T-cell (primary cell): ENCODE results near the gene CSK. TPM values are rescaled to one million over a fixed set of nuclear protein-coding genes. Genes with fewer than 3 reads are reported as not detected.

Experiments
- ATAC-seq, 4 experiments: fragments of 200-7000 bp in 3 of 4; fragments of 150-1000 bp in 1 of 4; cut with Tn5 transposase; replicated peaks in 1 of 4; 1 replicate in 3 of 4; 2 replicates in 1 of 4; pipeline ENCODE4 v1.10.0; 2021; ENCODE audit warnings: moderate library complexity in 3 of 4, mild to moderate bottlenecking in 2 of 4, moderate number of reproducible peaks in 1 of 4
- CTCF ChIA-PET, 2 donors: fragments of 300-600 bp; sonication (Branson Sonifier 250); formaldehyde crosslinking; loops; one replicate each; lab custom pipeline; 2022; ENCODE audit warnings: antibody characterized with exemption in 2 of 2; lab: Charles Lee
- POLR2A ChIA-PET, 2 donors: fragments of 300-600 bp; sonication (Branson Sonifier 250); formaldehyde crosslinking; loops; one replicate each; lab custom pipeline; 2022; ENCODE audit warnings: antibody characterized with exemption in 2 of 2; lab: Charles Lee
- DNase-seq, 35 experiments: peaks; one replicate each; pipeline versions ENCODE4 v3.0.0 to v3.0.0-alpha.2; 2013 to 2023
- H3K27ac ChIP-seq: one replicate; pipeline ENCODE4 v1.5.1; 2013; ENCODE audit warnings: low read length
- H3K27me3 ChIP-seq, 2 experiments: replicated peaks in 1 of 2; 1 replicate in 1 of 2; 2 replicates in 1 of 2; pipeline versions ENCODE4 v1.6.1 to v1.7.0; 2013; ENCODE audit warnings: low read length in 1 of 2, mixed read lengths in 1 of 2; ENCODE audit not compliant: control insufficient read depth in 2 of 2, insufficient read depth in 2 of 2; ENCODE audit errors: extremely low read depth in 1 of 2
- H3K36me3 ChIP-seq, 2 donors: 1 replicate in 1 of 2; 2 replicates in 1 of 2; pipeline versions ENCODE4 v1.6.1 to v1.7.0; 2013; ENCODE audit warnings: low read length in 1 of 2; ENCODE audit not compliant: control insufficient read depth in 2 of 2, insufficient read depth in 1 of 2; ENCODE audit errors: extremely low read depth in 1 of 2
- H3K4me1 ChIP-seq, 2 experiments: 1 replicate in 1 of 2; 2 replicates in 1 of 2; pipeline versions ENCODE4 v1.6.1 to v1.7.0; 2013; ENCODE audit warnings: low read length in 2 of 2, mixed read lengths in 1 of 2; ENCODE audit not compliant: insufficient read depth in 2 of 2, control insufficient read depth in 1 of 2; ENCODE audit errors: extremely low read depth in 1 of 2
- H3K4me3 ChIP-seq, 2 donors: 1 replicate in 1 of 2; 2 replicates in 1 of 2; pipeline versions ENCODE4 v1.5.1 to v1.7.0; 2013; ENCODE audit warnings: mild to moderate bottlenecking in 2 of 2, low read length in 1 of 2, moderate library complexity in 1 of 2; ENCODE audit not compliant: control insufficient read depth in 1 of 2; ENCODE audit errors: extremely low read depth in 1 of 2
- H3K9me3 ChIP-seq: 2 replicates; pipeline ENCODE4 v1.7.0; 2013
- H3K27ac Mint-ChIP-seq, 2 donors: one replicate each; pipeline ENCODE4 v1.8.0; 2020 to 2021; ENCODE audit warnings: mild to moderate bottlenecking in 2 of 2, mixed read lengths in 2 of 2
- H3K27me3 Mint-ChIP-seq, 2 donors: one replicate each; pipeline ENCODE4 v1.8.0; 2021 to 2022; ENCODE audit warnings: mixed read lengths in 2 of 2
- H3K36me3 Mint-ChIP-seq: one replicate; pipeline ENCODE4 v1.8.0; 2021; ENCODE audit warnings: mixed read lengths
- H3K4me1 Mint-ChIP-seq, 3 donors: one replicate each; pipeline ENCODE4 v1.8.0; 2020 to 2022; ENCODE audit warnings: mixed read lengths in 3 of 3, mild to moderate bottlenecking in 1 of 3
- H3K4me3 Mint-ChIP-seq, 3 donors: one replicate each; pipeline ENCODE4 v1.8.0; 2020 to 2022; ENCODE audit warnings: mild to moderate bottlenecking in 3 of 3, mixed read lengths in 3 of 3, moderate library complexity in 3 of 3
- H3K9me3 Mint-ChIP-seq, 3 donors: one replicate each; pipeline ENCODE4 v1.8.0; 2020 to 2022; ENCODE audit warnings: mixed read lengths in 3 of 3
- WGBS: methylation state at CpG from one replicate; pipeline ENCODE4 v1.1.5; 2013; ENCODE audit warnings: missing lambda C conversion rate; ENCODE audit not compliant: insufficient coverage; 5-methylcytosine and 5-hydroxymethylcytosine counted together
- total RNA-seq, 35 experiments: library from RNA in 6 of 35; stranded (reverse) in 6 of 35; fragments of 120-200 nt in 1 of 35; gene quantifications; one replicate each; pipeline versions ENCODE4 v1.2.1 to v1.2.4 and lab custom pipeline; 2013 to 2026

CSK gene
- total RNA-seq, 5 donors from 2014 or later (not counting 1 experiment from before 2014, with no cell fraction given), result 198 to 296 (median 271) TPM

GRCh38 chr15:74830868-74831267 lies 49.0 kb downstream of the CSK start:
- no peak overlapping the region for H3K27ac Mint-ChIP-seq
- H3K36me3 Mint-ChIP-seq, result no peaks in the 10 kb centered on the region
- H3K4me1 ChIP-seq, result peaks cover 0 to 11% of the 10 kb centered on the region in 2 experiments
- no peak overlapping the region for H3K4me3 ChIP-seq
- POLR2A ChIA-PET, result no interaction called here
- no peak overlapping the region for H3K4me3 Mint-ChIP-seq
- H3K36me3 ChIP-seq, result peaks cover under 1 to 2% of the 10 kb centered on the region in 2 donors
- H3K4me1 Mint-ChIP-seq, result peaks cover 0 to 8% (median 6%) of the 10 kb centered on the region in 3 donors
- ATAC-seq, result no peak
- H3K27me3 Mint-ChIP-seq, result peaks cover 14 to 23% of the 10 kb centered on the region in 2 donors
- no peaks in the 10 kb centered on the region for H3K9me3 Mint-ChIP-seq
- 89% methylated on average over 4 of the region's 5 CpGs for WGBS
- peaks cover 2 to 36% of the 10 kb centered on the region in 2 experiments for H3K27me3 ChIP-seq
- CTCF ChIA-PET, result no interaction called here
- DNase-seq, result no peak
- H3K27ac ChIP-seq, result no peak overlapping the region
- no peaks in the 10 kb centered on the region for H3K9me3 ChIP-seq

DNA sequence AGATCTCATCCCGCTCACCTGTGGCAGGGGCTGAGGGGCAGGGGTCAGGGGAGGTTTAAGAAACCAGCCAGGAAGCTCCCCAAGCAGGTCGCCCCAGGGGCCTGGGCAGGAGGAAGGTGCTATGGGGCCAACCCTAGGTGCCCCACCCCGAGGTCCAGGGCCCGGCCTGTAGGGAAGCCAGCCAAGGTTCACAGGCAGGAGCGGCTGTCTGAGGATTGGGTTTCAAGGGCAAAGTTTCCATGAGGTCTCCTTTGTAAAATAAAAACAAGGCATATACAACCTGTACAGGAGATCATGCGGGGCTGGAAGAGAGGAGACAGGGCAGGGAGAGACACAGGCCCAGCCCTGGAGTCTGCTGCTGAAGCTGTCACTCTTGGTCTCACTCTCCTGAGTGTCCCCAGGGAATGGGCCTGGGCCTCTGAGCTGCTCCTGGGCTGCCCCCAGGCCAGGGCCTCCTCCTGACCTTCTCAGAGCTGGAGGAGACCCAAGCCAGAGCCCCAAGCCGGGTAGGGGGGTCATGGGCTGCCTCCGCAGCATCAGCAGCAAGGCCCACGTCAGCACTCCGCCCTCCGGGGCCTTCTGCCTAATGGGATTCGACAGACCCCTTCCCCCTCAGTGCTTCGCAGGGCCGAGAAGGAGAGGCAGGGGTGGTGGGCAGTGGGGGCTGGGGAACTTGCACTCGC lies 50.1 kb downstream of the CSK start:
- POLR2A ChIA-PET, result no interaction called here
- Histone ChIP-seq H3K36me3 (peaks cover 4 to 7% of the 10 kb centered on the region in 2 donors), H3K9me3 (no peaks in the 10 kb centered on the region), H3K27me3 (peaks cover 2 to 25% of the 10 kb centered on the region in 2 experiments), H3K4me3 (no peak overlapping the region), H3K27ac (no peak overlapping the region), H3K4me1 (peaks cover 0 to 3% of the 10 kb centered on the region in 2 experiments)
- Mint-ChIP-seq H3K9me3 (no peaks in the 10 kb centered on the region), H3K36me3 (peaks cover 3% of the 10 kb centered on the region), H3K4me3 (no peak overlapping the region), H3K4me1 (peaks cover 0 to 8% (median 5%) of the 10 kb centered on the region in 3 donors), H3K27ac (no peak overlapping the region), H3K27me3 (peaks cover 14 to 18% of the 10 kb centered on the region in 2 donors)
- 78% methylated on average over 7 of the region's 15 CpGs for WGBS
- DNase-seq (no peak), ATAC-seq (no peak)
- CTCF ChIA-PET, result no interaction called here

DNA sequence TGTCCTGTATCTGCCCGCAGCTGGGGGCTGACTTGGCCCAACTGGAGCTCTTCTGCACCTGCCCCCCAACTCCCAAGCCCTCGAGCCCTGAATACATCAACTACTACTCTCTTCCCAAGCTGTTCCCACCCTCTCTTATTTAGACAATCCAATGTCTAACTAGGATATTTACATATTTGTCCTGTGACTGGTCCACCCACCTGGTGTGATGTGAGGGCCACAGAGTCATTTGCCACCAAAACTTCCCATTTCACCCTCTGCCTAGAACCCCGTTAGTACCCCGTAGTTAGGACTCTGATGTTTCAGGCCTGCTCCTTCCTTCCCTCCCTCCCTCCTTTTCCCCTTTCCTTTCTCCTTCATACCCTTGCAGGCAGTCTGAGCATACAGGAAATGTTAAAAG lies 50.9 kb downstream of the CSK start:
- H3K27me3 ChIP-seq, result peaks cover 0 to 19% of the 10 kb centered on the region in 2 experiments
- Mint-ChIP-seq H3K27ac (no peak overlapping the region), H3K27me3 (peaks cover 6 to 11% of the 10 kb centered on the region in 2 donors), H3K9me3 (no peaks in the 10 kb centered on the region), H3K4me1 (peaks cover 0 to 8% (median 3%) of the 10 kb centered on the region in 3 donors), H3K4me3 (no peak overlapping the region), H3K36me3 (peaks cover 3% of the 10 kb centered on the region)
- no peak for DNase-seq
- H3K36me3 ChIP-seq, result peaks cover 4 to 9% of the 10 kb centered on the region in 2 donors
- ChIA-PET POLR2A (no interaction called here), CTCF (no interaction called here)
- no peak overlapping the region for H3K27ac ChIP-seq
- no peak overlapping the region for H3K4me3 ChIP-seq
- no peak for ATAC-seq
- H3K4me1 ChIP-seq, result no peaks in the 10 kb centered on the region
- 71% methylated on average over 2 of the region's 4 CpGs for WGBS
- no peaks in the 10 kb centered on the region for H3K9me3 ChIP-seq

DNA sequence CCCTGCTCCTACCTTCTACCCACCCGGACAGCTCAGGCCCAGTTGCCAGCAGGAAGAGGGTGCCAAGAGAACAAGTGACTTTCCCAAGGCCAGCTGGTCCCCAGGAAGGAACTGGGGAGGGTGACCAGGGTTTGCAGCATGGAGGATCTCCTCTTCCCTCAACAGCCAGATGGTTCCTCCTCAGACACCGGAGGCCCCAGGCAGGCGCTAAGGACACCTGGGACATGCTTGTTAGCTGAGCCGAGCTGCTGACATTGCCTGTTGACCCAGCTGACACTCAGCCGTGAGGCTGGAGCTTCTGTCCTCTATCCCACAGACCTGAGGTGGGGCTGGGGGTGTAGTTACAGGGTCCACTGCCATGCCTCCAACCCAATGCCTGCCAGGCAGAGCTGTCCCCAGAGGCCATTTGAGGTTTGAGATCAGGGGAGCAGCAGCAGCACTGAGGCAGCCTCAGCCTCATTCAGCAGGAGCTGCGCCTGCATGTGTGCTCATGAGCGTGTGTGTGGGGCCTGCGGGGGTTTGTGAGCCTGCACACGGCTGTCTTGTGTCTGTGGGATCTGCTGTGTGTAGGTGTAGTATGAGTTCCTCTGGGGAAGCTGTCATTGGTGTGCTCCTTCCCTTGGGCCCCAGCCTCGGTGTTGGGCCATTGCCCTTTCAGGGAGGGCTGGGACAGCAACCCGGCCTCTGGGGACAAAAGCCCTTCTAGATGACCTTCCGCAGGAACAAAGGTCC lies 51.7 kb downstream of the CSK start:
- H3K27ac ChIP-seq, result no peak overlapping the region
- Mint-ChIP-seq H3K9me3 (no peaks in the 10 kb centered on the region), H3K4me1 (peaks cover 0 to 8% (median 3%) of the 10 kb centered on the region in 3 donors), H3K27ac (no peak overlapping the region), H3K27me3 (peaks cover 0 to 6% of the 10 kb centered on the region in 2 donors), H3K36me3 (peaks cover 3% of the 10 kb centered on the region), H3K4me3 (no peak overlapping the region)
- H3K4me3 ChIP-seq, result no peak overlapping the region
- WGBS, result 87% methylated on average over 5 of the region's 12 CpGs
- no peak for ATAC-seq
- no peaks in the 10 kb centered on the region for H3K4me1 ChIP-seq
- DNase-seq, result no peak
- ChIA-PET CTCF (interaction anchor here in 1 of 2 donors (0.7 kb wide), 1 partner anchor 56 kb away, joined by 5 read pairs; no protein-coding TSS in a partner anchor), POLR2A (interaction anchor here in 1 of 2 donors (0.6 kb wide), 1 partner anchor 37 kb away, joined by 5 read pairs; no protein-coding TSS in a partner anchor)
- H3K27me3 ChIP-seq, result peaks cover 0 to 11% of the 10 kb centered on the region in 2 experiments
- H3K36me3 ChIP-seq, result peaks cover 9% of the 10 kb centered on the region in 2 donors
- H3K9me3 ChIP-seq, result no peaks in the 10 kb centered on the region

DNA sequence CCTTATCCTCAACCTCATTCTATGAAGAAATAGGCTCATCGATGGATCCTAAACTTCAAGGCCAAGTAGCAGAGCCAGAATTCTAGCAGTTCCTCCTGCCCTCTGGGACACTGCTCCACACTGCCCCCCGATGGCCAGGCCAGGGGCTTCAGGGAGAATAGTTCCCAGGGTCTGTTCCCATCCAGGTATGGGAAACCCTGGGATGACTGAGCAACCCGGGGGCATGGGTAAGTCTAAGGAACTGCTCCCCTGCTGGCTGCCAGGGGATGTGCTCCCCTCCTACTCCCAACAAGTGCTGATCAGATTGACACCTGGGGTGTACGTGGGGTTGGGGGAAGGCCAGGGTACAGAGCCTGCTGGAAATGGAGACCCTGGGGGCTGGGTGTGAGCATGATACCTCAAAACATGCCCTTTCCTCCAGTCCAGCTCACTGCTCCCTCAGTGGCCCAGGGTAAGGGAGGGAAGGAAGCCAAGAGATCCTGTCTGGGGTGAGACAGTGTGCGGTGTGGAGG lies 53.5 kb downstream of the CSK start:
- Histone ChIP-seq H3K36me3 (peaks cover 19 to 24% of the 10 kb centered on the region in 2 donors), H3K27ac (no peak overlapping the region), H3K4me3 (no peak overlapping the region), H3K4me1 (peaks cover 0 to 5% of the 10 kb centered on the region in 2 experiments), H3K9me3 (no peaks in the 10 kb centered on the region), H3K27me3 (no peaks in the 10 kb centered on the region)
- Mint-ChIP-seq H3K4me1 (peaks cover 0 to 8% (median 6%) of the 10 kb centered on the region in 3 donors), H3K9me3 (no peaks in the 10 kb centered on the region), H3K27ac (peak overlapping the region in 1 of 2 donors; percentile 31), H3K27me3 (no peaks in the 10 kb centered on the region), H3K36me3 (peaks cover 8% of the 10 kb centered on the region), H3K4me3 (no peak overlapping the region)
- peak in 18 of 35 experiments; percentile 13 to 56 (median 22) for DNase-seq
- peak; percentile 36 to 66 (median 54) for ATAC-seq
- POLR2A ChIA-PET, result interaction anchor here in 1 of 2 donors (0.6 kb wide), 1 partner anchor 776 kb away, joined by 13 read pairs; no protein-coding TSS in a partner anchor
- CTCF ChIA-PET, result interaction anchor here in 1 of 2 donors (0.9 kb wide), 1 partner anchor 64 kb away, joined by 3 read pairs; no protein-coding TSS in a partner anchor
- 37% methylated on average over 2 of the region's 5 CpGs for WGBS

- CTCF ChIA-PET, result interaction anchor here in 1 of 2 donors (0.6 kb wide), 1 partner anchor 25 kb away, joined by 7 read pairs; no protein-coding TSS in a partner anchor
- 100% methylated on average over 3 of the region's 7 CpGs for WGBS
- H3K4me1 ChIP-seq, result peaks cover 1 to 20% of the 10 kb centered on the region in 2 experiments
- peaks cover 26 to 31% of the 10 kb centered on the region in 2 donors for H3K36me3 ChIP-seq
- H3K4me3 ChIP-seq, result no peak overlapping the region
- DNase-seq, result no peak
- H3K4me3 Mint-ChIP-seq, result no peak overlapping the region
- no peaks in the 10 kb centered on the region for H3K9me3 Mint-ChIP-seq
- POLR2A ChIA-PET, result interaction anchor here in 1 of 2 donors (0.6 kb wide), 2 partner anchors 11 to 220 kb away, joined by 4 to 5 read pairs; partner anchors contain the start of gene CPLX3
- no peak overlapping the region for H3K27ac Mint-ChIP-seq
- H3K27me3 ChIP-seq, result no peaks in the 10 kb centered on the region
- H3K9me3 ChIP-seq, result no peaks in the 10 kb centered on the region
- no peaks in the 10 kb centered on the region for H3K27me3 Mint-ChIP-seq
- peaks cover 8% of the 10 kb centered on the region for H3K36me3 Mint-ChIP-seq
- H3K27ac ChIP-seq, result no peak overlapping the region
- ATAC-seq, result no peak
- peaks cover 12 to 21% (median 19%) of the 10 kb centered on the region in 3 donors for H3K4me1 Mint-ChIP-seq
Observed at GRCh38 chr15:74836846-74837245, 55.0 kb downstream of the CSK start.
